Left renal cortex interstitium (tissue), 4 donors: ENCODE measurements around the gene WWTR1. TPM values are rescaled to one million over a fixed set of nuclear protein-coding genes. Genes with fewer than 3 reads are reported as not detected.

Source experiments
- DNase-seq, 4 donors: peaks; one replicate each; pipeline ENCODE4 v3.0.0-alpha.2; 2013; ENCODE audit warnings: low read depth in 4 of 4, low spot score in 2 of 4, missing footprints in 1 of 4
- polyA plus RNA-seq, 4 donors: library from polyadenylated mRNA; unstranded; fragments of 120-200 nt; gene quantifications; one replicate each; pipeline ENCODE4 v1.2.1, GENCODE V29; 2013; ENCODE audit not compliant: insufficient read length in 4 of 4

Gene WWTR1
- polyA plus RNA-seq, 4 donors = 88.7 to 99.8 (median 93.5) TPM

DNA sequence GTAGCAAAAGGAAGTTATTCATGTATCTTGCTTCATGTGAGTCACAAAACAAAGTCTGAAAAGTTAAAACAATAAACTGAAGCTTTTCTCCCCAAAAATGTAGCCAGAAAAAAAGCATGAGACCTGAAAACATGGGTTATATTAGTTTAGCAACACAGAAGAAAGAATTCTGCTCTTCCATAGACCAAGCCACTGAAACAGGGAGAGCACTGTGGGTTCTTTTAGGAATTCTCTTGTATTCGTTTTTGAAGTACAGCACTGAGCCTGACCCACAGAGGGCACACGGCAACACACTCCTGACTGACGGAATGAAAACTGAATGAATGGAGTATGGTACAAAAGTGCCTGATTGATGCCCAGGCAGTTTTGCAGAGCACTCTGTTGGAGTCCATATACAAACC, 116.7 kb downstream of the WWTR1 start:
- DNase-seq = no peak

DNA sequence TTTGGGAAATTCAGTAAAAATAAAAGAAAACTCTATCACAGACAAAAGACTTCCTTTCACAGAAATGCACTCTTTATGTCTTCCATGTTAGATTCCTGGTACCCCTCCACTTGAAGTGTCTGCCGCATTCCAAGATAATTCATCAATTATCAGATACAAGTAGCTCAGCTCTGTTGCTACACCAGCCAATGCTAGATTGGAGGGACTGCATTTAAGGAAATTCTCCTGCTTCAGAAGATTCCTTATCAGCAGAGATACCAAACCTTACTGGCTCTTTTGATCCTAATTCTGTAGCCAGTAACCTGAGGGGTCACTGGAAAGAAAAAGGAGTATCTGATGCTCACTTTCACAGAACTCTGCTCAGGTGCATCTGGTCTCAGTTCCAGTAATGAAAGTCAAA, 119.5 kb downstream of the WWTR1 start:
- DNase-seq = no peak

DNA sequence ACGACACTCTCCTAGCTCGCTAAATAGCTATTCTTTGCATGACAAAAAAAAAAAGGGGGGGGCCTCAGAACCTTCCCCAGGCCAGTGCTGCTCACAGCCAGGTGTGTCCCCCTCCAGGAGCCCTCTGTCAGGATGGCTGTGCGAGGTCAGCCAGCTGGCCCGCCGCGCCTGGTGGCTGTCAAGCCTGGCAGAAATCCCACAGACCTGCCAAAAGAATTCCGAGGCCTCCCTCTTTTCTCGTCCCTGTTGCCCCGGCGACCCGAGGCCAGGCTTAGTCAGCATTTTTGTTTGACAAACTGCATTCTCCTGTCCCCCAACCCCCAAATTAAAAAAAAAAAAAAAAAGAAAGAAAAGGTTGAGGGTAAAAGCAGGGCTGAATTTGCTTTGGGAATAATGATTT, 121.4 kb downstream of the WWTR1 start:
- DNase-seq = no peak

DNA sequence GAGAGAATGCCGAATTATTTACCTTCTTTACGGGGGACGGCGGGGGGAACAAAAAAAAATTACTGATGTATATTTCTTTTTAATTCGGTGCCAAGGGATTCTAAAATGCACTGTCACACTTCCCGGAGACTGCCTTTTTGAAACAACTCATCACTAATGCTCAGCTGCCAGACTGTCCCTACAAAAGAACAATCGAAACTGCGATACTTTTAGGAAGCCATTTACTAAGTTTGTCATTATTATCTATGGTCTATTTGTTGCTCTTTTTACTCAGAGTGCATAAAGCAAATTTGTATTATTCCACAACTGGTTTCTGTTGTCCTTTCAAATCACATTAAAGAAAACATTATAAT, 122.5 kb downstream of the WWTR1 start:
- DNase-seq = no peak

DNA sequence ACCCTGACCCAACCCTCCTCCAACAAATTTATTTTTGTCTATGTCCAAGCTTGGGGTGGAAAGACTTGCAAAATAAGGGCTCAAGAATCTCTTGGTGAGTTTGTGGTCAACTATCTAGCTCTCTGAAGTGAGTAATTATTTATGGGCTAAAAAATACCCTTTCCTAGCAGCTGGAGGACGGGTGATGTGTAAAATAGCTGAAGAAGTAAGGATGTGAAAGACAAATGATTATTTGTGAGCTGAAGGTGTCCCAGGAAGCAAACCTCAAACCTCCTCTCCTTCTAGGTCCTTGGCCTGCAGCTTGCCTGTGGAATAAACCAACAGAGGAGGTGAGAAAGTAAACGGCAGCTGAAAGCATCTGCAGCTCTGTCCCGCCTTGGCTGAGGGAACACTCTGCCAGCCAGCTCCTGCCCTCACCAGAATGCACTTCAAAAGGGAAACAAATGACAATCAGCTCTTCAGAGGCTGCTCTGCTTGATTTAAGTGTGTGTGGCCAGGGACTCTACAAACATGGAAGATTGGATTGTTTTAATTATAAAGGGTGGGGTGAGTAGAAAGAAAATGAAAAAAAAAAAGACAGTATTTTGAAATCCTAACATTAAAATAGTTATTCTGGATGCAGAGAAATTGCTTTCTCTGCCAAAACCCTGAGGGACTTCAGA, 123.0 kb downstream of the WWTR1 start:
- DNase-seq = no peak

DNA sequence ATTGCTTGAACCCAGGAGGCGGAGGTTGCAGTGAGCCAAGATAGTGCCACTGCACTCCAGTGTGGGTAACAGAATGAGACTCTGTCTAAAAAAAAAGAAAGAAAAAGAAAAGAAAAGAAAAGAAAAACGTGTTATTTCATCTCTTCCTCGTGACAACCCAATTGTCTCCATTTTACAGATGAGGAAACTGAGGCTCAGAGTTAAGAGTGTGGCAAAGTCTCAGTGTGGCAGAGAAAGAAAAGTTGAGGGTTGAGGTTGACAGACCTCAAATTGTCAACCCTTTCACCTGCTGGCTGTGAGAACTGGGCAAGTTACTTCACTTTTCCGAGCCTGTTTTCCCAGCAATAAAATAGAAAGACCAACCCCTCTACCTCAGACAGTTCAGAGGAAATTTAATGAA, 123.7 kb downstream of the WWTR1 start:
- no peak for DNase-seq

DNA sequence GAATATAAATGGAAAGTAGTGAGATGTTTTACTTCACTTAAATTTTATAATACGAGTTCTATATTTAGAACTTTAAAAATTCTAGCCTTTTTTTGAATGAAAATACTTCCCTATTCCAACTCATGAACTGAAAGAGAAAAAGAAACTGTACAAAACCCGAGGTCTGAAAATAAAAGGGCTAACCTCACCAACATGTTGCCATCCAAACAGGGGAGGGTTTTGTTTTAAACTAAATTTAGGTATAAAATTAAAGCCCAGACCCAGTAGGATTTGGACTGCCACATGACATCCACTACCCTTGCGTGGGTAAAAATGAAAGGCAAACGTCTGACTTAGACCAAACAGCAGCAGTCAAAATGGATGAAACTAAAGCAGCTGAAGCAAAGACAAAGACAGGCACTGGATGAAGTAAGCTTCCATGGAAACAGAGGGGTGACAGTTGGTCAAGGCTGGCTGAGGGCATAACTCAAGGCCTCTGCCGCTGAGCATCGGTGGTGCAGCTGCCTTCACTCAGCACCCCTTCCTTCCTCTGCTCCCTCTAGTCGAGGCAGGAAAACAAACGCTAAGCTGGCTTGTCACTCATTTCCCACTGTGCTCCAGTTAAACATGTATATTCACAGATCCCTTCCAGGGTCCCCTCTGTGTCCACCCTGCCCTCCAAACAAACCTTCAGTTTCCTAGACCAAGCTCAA, 125.2 kb downstream of the WWTR1 start:
- no peak for DNase-seq

DNA sequence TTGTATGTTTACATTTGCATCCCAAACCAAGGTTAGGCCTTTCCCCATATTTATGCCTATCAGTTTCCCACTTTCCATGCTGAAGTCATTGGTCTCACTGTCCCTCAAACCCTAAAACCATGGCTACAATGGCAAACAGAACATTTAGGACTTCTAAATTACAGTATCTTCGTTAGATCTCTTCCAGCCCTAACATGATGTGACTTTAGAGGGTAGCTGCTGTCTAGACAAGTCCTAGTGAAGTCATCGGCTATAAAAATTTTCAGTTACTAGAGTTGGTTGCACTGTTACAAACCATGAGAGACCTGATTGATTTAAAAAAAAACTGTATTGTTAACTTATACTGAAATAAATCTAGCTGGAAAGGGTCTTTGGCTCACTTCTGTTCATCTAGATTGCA, 128.7 kb downstream of the WWTR1 start:
- DNase-seq = no peak

DNA sequence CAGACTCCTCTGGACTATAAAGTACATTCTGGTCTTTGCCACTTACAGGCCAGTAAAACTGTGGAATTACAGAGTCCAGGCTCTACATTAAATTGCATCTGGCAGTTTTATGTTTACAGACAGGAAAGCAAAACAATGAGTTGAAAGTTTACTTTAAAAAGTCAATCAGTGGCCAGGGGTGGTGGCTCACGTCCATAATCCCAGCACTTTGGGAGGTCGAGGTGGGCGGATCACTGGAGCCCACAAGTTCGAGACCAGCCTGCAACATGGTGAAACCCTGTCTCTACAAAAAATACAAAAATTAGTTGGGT, 129.5 kb downstream of the WWTR1 start:
- DNase-seq = no peak

DNA sequence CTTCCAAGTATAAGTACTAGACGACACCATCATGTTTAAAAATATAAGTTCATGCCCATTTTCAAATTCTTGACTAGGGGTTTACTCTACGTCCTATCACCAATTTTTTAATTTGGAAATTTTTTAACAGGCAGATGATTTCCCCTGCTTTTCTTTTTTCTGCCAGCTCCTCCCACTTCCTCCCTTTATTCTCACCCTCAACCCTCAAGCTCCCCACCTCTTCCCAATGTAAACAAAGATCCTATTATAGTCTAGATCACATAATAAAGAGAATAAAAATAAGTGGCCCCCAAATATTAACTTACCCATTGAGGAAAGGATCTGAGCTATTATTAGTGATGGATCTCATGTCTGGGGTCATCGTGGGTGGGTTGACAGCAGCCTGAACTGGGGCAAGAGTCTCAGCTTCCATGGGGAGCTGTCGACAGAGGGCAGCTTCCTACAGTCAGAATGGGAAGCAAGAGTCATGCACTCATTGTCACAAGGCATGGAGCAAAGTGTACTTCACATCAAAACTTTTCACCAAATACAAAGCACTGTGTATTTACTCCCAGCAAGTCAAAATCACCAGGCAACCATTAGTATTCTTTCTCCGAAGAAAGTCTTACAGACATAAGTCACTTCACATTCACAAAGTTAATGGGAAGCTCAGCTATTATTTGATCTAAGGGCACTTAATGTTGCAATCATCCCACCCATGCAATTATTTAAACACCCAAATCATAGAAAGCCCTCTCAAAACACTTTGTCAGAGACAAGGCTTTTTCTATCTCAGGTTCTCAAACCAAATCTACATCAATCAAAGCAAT, 130.1 kb downstream of the WWTR1 start:
- no peak for DNase-seq

DNA sequence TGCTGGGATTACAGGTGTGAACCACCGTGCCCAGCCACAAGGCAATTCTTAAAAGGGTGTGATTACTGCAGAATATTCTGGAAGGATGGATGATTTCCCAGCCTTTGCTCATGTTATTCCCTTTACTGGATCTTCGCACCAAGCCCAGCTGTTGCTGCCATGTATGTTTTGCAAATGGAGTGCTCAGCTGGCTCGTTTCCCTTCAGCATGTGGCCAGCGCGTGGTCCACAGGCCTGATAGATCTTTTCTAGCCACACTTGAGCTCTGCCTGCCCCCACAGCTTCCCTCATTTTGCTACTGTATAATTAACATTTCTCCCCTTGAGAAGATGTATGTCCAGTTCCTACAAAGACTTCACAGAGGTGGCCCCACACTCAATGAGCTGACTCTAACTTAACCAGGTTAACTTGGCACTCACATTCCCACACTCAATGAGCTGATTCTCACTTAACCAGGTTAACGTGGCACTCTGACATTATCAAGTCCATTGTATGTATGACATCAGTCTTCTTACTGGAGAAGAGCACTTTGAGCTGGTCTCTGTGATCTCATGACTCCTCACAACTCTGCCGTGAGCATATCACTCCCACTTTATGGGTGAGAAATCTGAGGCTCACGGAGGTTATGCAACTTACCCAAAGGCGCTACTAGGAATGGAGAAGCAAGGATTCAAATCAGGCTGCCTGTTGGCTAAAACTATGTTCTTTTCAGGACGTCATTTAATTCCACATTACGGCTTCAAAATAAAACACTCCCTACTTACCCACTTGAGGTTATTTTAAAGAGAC, 134.1 kb downstream of the WWTR1 start:
- no peak for DNase-seq

DNA sequence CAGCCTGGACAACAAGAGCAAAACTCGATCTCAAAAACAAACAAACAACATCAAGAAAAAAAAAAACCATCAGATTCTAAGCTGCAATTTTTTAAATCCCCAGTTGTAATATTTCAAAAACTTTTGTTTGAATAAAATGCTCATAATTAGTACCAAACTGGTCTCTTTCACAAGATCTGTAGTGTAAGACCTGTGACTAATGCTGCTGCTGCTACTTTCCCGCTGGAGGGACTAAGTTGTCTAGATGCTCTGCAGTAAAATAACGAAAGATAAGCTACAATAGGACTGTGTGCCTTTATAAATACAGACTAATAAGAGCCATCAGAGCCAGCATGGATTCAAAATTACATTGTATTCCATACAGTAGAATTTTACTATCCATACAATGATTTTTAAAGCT, 137.9 kb downstream of the WWTR1 start:
- DNase-seq = no peak

DNA sequence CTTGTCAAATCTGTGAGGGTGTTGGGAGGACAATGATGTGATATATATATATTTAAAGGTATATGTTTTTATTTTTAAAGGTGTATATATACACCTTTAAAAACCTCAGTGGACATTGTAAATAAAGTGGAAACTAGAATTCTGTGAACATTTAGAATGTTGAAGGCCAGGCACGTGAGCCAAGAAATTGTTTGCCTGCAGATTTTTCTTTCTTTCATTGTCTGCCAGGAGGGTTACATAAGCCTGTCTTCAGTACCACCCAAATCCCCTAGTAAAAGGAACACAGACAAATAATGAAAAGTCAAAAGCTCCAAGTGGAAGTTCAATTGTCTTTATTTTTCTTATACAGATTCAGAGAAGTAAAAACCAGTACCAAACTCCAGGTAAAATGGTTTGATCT, 140.9 kb downstream of the WWTR1 start:
- no peak for DNase-seq

DNA sequence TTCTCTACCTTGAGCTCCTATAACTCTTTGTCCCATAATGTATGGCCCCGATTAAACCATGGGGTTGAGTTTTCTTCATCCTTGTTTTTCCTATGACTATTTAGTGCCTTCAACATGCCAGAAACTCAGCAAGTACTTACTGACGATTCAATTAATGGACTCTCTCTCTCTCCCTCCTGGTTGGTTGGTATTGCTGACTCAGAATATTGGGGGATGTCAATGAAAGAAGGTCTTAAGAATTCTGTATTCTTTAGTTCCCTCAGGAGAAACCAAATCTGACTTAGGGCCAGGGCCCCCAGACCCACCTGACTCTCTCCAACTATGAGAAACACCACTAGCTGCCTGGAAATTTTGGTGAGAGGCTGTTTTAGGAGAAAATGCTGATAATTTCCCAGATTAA, 142.6 kb downstream of the WWTR1 start:
- DNase-seq = no peak

DNA sequence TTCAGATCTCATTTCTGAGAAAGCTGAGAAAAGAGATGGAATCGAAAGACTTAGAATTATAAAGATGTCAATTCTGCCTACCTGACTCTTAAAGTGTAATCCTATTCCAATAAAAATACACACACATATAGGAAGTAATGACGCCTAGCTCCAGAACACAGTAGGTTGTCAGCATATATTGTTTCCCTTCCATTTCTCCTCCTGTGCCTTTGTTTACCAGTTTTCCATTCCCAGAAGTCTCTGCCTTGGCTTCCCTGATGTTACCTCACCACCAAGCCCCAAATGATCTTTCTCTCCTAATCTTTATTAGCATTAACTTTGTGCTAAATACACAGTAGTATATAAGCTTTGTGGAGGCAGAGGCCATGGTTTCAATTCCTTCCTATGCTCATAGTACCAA, 143.4 kb downstream of the WWTR1 start:
- no peak for DNase-seq

DNA sequence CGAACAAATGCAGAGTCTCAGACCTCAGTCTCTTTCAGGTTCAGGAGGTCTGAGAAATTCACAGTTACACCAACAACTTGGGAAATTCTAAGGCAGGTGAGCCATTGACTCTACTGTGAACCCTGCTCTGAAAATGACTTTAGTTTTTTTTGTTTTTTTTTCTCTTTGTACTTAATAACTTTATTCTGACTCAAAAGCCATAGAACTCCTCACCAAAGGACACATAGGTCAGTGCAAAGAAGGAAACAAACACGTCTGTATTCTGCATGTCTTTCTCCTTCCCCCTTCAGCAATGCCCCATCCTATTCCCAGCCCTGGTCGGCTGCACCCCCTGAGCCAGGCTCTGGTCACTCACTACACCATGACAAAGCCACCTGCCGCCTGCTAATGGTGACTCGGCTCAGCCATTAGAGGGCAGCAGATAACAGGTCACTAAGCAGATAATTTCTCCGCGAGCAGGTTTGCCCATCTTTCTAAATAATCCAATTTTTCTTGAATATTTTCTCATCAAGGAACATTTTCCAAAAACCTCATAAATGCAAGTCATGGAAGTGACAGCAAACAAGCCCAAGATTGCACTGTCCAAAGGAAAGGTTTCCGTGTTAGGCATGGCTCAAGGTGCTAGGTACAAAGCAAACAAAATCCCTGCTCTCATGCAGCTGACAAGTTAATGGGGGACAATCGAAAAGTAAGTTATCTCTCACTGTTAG, 145.6 kb downstream of the WWTR1 start:
- DNase-seq = peak in 2 of 4 donors; percentile 26 to 50

DNA sequence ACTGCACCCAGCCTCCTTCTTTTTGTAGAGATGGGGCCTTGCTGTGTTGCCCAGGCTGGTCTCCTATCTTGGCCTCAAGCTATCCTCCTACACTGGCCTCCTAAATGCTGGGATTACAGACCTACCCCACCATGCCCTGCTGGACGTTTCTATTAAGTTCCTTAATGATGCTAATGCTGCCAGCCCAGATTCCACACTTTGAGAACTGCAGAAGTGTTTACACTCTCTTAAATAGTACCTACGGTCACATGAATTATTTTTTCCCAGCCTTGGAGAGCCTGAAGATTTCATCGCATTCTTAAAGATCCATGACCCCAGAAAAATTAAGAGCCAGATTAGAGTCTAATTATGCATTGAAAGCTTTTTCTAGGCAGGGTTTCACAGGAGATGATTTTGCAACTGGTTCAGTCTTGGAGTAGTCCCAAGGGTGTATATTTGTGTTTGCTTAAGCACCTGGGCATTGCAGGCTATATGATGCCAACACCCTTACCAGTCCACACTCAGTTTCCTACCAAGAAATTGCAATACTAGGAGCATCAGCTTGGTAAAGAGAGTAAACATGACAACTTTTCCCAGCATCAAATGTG, 146.7 kb downstream of the WWTR1 start:
- no peak for DNase-seq

DNA sequence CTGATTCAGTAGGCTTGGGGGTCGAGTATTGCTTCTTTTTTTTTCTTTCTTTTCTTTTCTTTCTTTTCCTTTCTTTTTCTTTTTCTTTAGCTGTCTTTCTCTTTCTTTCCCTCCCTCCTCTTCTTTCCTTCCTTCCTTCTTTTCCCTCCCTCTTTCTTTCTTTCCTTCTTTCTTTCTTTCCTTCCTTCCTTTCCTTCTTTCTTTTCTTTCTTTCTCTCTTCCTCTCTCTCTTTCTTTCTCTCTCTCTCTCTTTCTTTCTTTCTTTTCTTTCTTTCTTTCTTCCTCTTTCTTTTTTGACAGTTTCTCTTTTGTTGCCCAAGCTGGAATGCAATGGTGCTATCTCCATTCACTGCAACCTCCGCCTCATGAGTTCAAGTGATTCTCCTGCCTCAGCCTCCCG, 147.3 kb downstream of the WWTR1 start:
- DNase-seq = no peak

DNA sequence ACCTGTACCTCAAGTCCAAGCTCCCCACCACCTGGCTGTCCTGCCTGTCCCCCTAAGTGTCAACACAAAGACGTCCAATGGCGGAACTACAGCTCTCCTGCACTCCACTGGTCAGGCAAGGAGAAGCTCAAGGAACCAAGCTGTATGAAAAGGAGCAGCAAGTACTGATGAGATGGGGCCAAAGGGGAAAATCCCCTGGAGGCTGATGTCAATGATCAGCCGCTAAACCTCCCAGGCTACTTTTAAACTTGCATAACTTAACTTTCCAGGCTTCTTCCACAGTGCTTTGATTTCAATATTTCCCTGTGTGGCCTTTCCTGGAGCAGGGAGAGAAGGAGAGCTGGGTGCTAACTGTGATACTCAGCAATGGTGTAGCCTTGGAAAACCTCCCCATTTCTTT, 148.3 kb downstream of the WWTR1 start:
- DNase-seq = no peak
